ENCODE data around the gene CDC34. TPM values are rescaled to one million over a fixed set of nuclear protein-coding genes. Genes with fewer than 3 reads are reported as not detected.

The CDC34 gene
- total and polyA plus RNA-seq, 9 of the 15 experiments (the other 6 are each of a cell fraction or from before 2014, with no cell fraction given), result 0.80 to 203 (median 65.5) TPM

DNA sequence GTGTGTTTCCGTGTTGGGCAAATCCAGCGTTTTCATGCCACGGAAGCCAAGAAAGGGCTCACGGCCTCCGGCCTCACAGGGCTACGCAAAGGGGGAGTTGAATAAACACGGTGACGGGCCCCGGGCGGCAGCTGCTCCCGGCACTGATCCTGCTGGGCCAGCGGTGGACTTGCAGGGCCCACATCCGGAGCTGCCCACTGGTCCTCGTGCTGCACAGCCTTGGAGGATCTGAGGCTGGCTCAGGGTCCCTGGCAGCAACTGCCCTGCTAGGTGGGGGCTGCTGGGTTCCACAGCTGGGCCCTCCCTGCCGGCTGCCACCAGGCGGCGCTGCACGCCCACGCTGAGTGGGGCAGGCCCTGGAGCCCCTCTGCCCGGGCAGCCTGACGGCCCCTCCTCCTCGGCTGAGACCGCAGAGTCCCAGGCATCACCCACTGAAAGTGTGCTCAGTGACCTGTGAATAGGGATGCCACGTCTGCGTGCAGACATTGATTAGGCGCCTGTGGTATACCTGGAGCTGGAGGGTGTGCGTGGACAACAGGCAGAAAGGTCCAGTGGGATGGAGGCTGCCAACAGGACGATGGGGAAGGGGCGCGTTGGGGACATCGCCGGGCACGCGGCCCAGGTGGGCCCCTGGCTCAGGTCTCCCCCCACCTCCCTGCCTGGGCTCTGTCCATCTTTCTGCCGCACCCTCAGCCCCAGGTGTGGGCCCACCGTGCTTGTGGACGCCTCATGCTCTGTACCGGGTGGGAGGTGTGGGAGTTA lies 52.9 kb downstream of the CDC34 start (continued):
- TF ChIP-seq, protein P1, sequence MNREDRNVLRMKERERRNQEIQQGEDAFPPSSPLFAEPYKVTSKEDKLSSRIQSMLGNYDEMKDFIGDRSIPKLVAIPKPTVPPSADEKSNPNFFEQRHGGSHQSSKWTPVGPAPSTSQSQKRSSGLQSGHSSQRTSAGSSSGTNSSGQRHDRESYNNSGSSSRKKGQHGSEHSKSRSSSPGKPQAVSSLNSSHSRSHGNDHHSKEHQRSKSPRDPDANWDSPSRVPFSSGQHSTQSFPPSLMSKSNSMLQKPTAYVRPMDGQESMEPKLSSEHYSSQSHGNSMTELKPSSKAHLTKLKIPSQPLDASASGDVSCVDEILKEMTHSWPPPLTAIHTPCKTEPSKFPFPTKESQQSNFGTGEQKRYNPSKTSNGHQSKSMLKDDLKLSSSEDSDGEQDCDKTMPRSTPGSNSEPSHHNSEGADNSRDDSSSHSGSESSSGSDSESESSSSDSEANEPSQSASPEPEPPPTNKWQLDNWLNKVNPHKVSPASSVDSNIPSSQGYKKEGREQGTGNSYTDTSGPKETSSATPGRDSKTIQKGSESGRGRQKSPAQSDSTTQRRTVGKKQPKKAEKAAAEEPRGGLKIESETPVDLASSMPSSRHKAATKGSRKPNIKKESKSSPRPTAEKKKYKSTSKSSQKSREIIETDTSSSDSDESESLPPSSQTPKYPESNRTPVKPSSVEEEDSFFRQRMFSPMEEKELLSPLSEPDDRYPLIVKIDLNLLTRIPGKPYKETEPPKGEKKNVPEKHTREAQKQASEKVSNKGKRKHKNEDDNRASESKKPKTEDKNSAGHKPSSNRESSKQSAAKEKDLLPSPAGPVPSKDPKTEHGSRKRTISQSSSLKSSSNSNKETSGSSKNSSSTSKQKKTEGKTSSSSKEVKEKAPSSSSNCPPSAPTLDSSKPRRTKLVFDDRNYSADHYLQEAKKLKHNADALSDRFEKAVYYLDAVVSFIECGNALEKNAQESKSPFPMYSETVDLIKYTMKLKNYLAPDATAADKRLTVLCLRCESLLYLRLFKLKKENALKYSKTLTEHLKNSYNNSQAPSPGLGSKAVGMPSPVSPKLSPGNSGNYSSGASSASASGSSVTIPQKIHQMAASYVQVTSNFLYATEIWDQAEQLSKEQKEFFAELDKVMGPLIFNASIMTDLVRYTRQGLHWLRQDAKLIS (CRISPR knock-in tag; IDR thresholded peaks at IDR 0.05), result no peak
- TF ChIP-seq RCOR1 (IDR thresholded peaks at IDR 0.05; ENCODE audit: borderline replicate concordance in 1 of 2, low read depth in 2 of 2, low read length in 2 of 2), result peak in 1 of 2 experiments; percentile 22; a peak in 1 of 4 replicates
- peak; percentile 87 for TF ChIP-seq CCNT2 (IDR thresholded peaks at IDR 0.05; ENCODE audit: borderline replicate concordance, extremely low read depth, insufficient read length, low read depth, low read length)
- TF ChIP-seq ZNF217 (CRISPR knock-in tag; IDR thresholded peaks at IDR 0.05), result no peak
- TF ChIP-seq, protein P2, sequence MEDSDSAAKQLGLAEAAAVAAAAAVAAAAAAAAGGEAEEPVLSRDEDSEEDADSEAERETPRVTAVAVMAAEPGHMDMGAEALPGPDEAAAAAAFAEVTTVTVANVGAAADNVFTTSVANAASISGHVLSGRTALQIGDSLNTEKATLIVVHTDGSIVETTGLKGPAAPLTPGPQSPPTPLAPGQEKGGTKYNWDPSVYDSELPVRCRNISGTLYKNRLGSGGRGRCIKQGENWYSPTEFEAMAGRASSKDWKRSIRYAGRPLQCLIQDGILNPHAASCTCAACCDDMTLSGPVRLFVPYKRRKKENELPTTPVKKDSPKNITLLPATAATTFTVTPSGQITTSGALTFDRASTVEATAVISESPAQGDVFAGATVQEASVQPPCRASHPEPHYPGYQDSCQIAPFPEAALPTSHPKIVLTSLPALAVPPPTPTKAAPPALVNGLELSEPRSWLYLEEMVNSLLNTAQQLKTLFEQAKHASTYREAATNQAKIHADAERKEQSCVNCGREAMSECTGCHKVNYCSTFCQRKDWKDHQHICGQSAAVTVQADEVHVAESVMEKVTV (CRISPR knock-in tag; IDR thresholded peaks at IDR 0.05), result no peak
- TF ChIP-seq TCFL5 (CRISPR knock-in tag; conservative IDR thresholded peaks at IDR 0.05), result no peak
- no peak for TF ChIP-seq SRSF7 (optimal IDR thresholded peaks at IDR 0.05; ENCODE audit: low read depth, low read length)
- no peak for TF ChIP-seq SMARCB1 (IDR thresholded peaks at IDR 0.05; ENCODE audit: insufficient read length, low read depth)
- TF ChIP-seq EZH2 (IDR thresholded peaks at IDR 0.05; ENCODE audit: borderline replicate concordance, low read depth, low read length), result no peak
- TF ChIP-seq, protein P3, sequence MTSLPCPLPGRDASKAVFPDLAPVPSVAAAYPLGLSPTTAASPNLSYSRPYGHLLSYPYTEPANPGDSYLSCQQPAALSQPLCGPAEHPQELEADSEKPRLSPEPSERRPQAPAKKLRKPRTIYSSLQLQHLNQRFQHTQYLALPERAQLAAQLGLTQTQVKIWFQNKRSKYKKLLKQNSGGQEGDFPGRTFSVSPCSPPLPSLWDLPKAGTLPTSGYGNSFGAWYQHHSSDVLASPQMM (CRISPR knock-in tag; IDR thresholded peaks at IDR 0.05), result no peak
- TF ChIP-seq ZNF3 (CRISPR knock-in tag; IDR thresholded peaks at IDR 0.05), result no peak
- no peak for TF ChIP-seq XRCC3 (IDR thresholded peaks at IDR 0.05)
- TF ChIP-seq PHB2 (IDR thresholded peaks at IDR 0.05; ENCODE audit: low read depth), result no peak
- TF ChIP-seq, protein P4, sequence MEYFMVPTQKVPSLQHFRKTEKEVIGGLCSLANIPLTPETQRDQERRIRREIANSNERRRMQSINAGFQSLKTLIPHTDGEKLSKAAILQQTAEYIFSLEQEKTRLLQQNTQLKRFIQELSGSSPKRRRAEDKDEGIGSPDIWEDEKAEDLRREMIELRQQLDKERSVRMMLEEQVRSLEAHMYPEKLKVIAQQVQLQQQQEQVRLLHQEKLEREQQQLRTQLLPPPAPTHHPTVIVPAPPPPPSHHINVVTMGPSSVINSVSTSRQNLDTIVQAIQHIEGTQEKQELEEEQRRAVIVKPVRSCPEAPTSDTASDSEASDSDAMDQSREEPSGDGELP (CRISPR knock-in tag; IDR thresholded peaks at IDR 0.05; ENCODE audit: borderline replicate concordance), result peak; percentile 89
- no peak for TF ChIP-seq ARID4B (CRISPR knock-in tag; IDR thresholded peaks at IDR 0.05)

Measured in K562 (cell line).